HepG2 (cell line): Measurements from ENCODE around the gene LITAFD.

Experiments
- BHLHE40 ChIP-seq: IDR thresholded peaks from 2 replicates; pipeline ENCODE4 v1.6.1; 2011; ENCODE audit warnings: low read length, improper control_type of control experiment
- CTCF ChIP-seq: sonication (generic); formaldehyde crosslinking; IDR thresholded peaks from 2 replicates; pipeline ENCODE4 v1.5.0; 2020; ENCODE audit warnings: mild to moderate bottlenecking, missing genetic modification reagents, moderate library complexity
- EP300 ChIP-seq, 3 experiments: sonication (generic) in 1 of 3; formaldehyde crosslinking in 1 of 3; IDR thresholded peaks; 2 replicates each; pipeline versions ENCODE4 v1.5.1 to v1.6.1; 2011 to 2020; ENCODE audit warnings: low read depth in 2 of 3, low read length in 2 of 3, borderline replicate concordance in 1 of 3, improper control_type of control experiment in 1 of 3, mild to moderate bottlenecking in 1 of 3, missing genetic modification reagents in 1 of 3, moderate library complexity in 1 of 3
- FOSL1 ChIP-seq: sonication (generic); formaldehyde crosslinking; IDR thresholded peaks from 2 replicates; pipeline ENCODE4 v1.9.0; 2021; ENCODE audit warnings: missing genetic modification reagents, borderline replicate concordance
- KDM4B ChIP-seq: sonication (generic); formaldehyde crosslinking; IDR thresholded peaks from 2 replicates; pipeline ENCODE4 v1.4.0; 2020; ENCODE audit warnings: missing genetic modification reagents
- NCOA2 ChIP-seq: sonication (generic); formaldehyde crosslinking; IDR thresholded peaks from 2 replicates; pipeline ENCODE4 v1.8.0; 2022; ENCODE audit warnings: inconsistent platforms
- PLSCR1 ChIP-seq: sonication (generic); formaldehyde crosslinking; IDR thresholded peaks from 2 replicates; pipeline ENCODE4 v1.5.0; 2020; ENCODE audit warnings: missing genetic modification reagents, mild to moderate bottlenecking, borderline replicate concordance
- POLR2AphosphoS5 ChIP-seq: IDR thresholded peaks from 2 replicates; pipeline ENCODE4 v1.6.1; 2012; ENCODE audit warnings: low read depth, low read length
- TCF7L2 ChIP-seq: IDR thresholded peaks from 2 replicates; pipeline ENCODE4 v1.6.1; 2011; ENCODE audit warnings: mild to moderate bottlenecking, low read depth, low read length, moderate library complexity
- ZNF282 ChIP-seq: fragments of 450-650 bp; IDR thresholded peaks from 2 replicates; pipeline ENCODE4 v1.6.1; 2018; ENCODE audit not compliant: partially characterized antibody
- ZNF501 ChIP-seq: sonication (generic); formaldehyde crosslinking; IDR thresholded peaks from 2 replicates; pipeline ENCODE4 v1.5.1; 2020; ENCODE audit warnings: mild to moderate bottlenecking, moderate library complexity, missing genetic modification reagents

GRCh38 chr16:8899709-8900317, 17.7 kb downstream of the LITAFD start:
- TF ChIP-seq PLSCR1 (CRISPR knock-in tag): no peak
- TF ChIP-seq CTCF (CRISPR knock-in tag): peak; percentile 61
- no peak for TF ChIP-seq BHLHE40
- no peak for TF ChIP-seq KDM4B (CRISPR knock-in tag)
- TF ChIP-seq TCF7L2: no peak
- no peak for TF ChIP-seq EP300 (IDR thresholded peaks at IDR 0.05; ENCODE audit: low read depth in 2 of 2, low read length in 2 of 2)
- no peak for TF ChIP-seq EP300 (CRISPR knock-in tag; IDR thresholded peaks at IDR 0.05; ENCODE audit: borderline replicate concordance)
- TF ChIP-seq POLR2AphosphoS5: no peak
- no peak for TF ChIP-seq ZNF501 (CRISPR knock-in tag)
- no peak for TF ChIP-seq ZNF282
- no peak for TF ChIP-seq FOSL1 (CRISPR knock-in tag)
- no peak for TF ChIP-seq NCOA2 (CRISPR knock-in tag)
